Thymus (tissue), 11 donors: ENCODE data around the gene MEGF8. TPM values are rescaled to one million over a fixed set of nuclear protein-coding genes. Genes with fewer than 3 reads are reported as not detected.
A peak's percentile ranks its signal among the peaks of the same experiment; 100 is the strongest.

Source experiments
- DNase-seq, 9 donors: peaks; one replicate each; pipeline ENCODE4 v3.0.0-alpha.2; 2013; ENCODE audit warnings: low spot score in 9 of 9, low read depth in 6 of 9, missing footprints in 1 of 9
- H3K27ac ChIP-seq, 2 donors: one replicate each; pipeline ENCODE4 v1.5.1; 2013; ENCODE audit warnings: control low read depth in 1 of 2, low read depth in 1 of 2, low read length in 1 of 2, mild to moderate bottlenecking in 1 of 2, moderate library complexity in 1 of 2
- H3K27me3 ChIP-seq, 2 donors: one replicate each; pipeline ENCODE4 v1.5.1; 2013; ENCODE audit warnings: low read length in 1 of 2; ENCODE audit not compliant: control insufficient read depth in 2 of 2, insufficient read depth in 1 of 2
- H3K36me3 ChIP-seq, 2 donors: one replicate each; pipeline ENCODE4 v1.5.1; 2013; ENCODE audit warnings: low read length in 1 of 2, mild to moderate bottlenecking in 1 of 2, moderate library complexity in 1 of 2; ENCODE audit not compliant: control insufficient read depth in 2 of 2, insufficient read depth in 2 of 2
- H3K4me1 ChIP-seq, 2 donors: one replicate each; pipeline ENCODE4 v1.5.1; 2013; ENCODE audit warnings: low read length in 2 of 2; ENCODE audit not compliant: control insufficient read depth in 2 of 2, insufficient read depth in 2 of 2
- H3K4me3 ChIP-seq, 2 donors: one replicate each; pipeline ENCODE4 v1.5.1; 2013; ENCODE audit warnings: low read length in 2 of 2, control low read depth in 1 of 2, mild to moderate bottlenecking in 1 of 2
- H3K9me3 ChIP-seq, 2 donors: one replicate each; pipeline ENCODE4 v1.5.1; 2013; ENCODE audit warnings: low read length in 1 of 2, mild to moderate bottlenecking in 1 of 2; ENCODE audit not compliant: control insufficient read depth in 2 of 2, insufficient read depth in 1 of 2
- WGBS: extraction: QIAGEN DNeasy Blood & Tissue Kit; methylation state at CpG from one replicate; pipeline ENCODE4 v1.1.7; 2013; 5-methylcytosine and 5-hydroxymethylcytosine counted together
- polyA plus RNA-seq: library from polyadenylated mRNA; stranded (reverse); fragments of 200-250 nt; gene quantifications from one replicate; pipeline ENCODE4 v1.2.3, GENCODE V29; 2013
- total RNA-seq: library from RNA; stranded (reverse); fragments of 120-200 nt; gene quantifications from one replicate; pipeline ENCODE4 v1.2.4, GENCODE V29; 2013
- donor health status: healthy.

MEGF8 gene
- total and polyA plus RNA-seq, 2 donors = 2.7 to 5.5 TPM

DNA sequence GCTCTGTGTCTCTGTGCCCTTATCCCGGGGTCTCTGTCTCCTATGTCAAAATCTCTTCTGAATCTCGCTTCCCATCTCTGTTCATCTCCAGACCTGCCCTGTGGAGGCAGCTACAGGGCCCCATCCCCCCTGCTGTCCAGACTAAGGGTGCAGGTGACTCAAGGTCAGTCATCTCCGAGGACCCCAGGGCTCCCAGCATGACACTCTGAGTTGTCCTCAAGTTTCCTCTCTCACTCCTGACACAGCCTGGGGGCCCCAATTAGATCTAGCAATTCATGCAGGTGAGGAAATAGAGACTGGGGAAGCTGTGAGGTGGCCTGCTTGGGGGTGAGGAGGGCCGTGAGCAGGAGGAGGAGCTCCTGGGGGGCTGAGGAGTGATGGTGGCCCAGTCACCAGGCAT lies 66.7 kb downstream of the MEGF8 start:
- no peak for DNase-seq
- Histone ChIP-seq H3K27ac (no peak overlapping the region), H3K9me3 (peaks cover 0 to 1% of the 10 kb centered on the region in 2 donors), H3K4me1 (peaks cover 7 to 8% of the 10 kb centered on the region in 2 donors), H3K36me3 (no peaks in the 10 kb centered on the region), H3K4me3 (no peak overlapping the region), H3K27me3 (peaks cover 13 to 58% of the 10 kb centered on the region in 2 donors)
- WGBS = 78% methylated on average over 4 of the region's 4 CpGs

DNA sequence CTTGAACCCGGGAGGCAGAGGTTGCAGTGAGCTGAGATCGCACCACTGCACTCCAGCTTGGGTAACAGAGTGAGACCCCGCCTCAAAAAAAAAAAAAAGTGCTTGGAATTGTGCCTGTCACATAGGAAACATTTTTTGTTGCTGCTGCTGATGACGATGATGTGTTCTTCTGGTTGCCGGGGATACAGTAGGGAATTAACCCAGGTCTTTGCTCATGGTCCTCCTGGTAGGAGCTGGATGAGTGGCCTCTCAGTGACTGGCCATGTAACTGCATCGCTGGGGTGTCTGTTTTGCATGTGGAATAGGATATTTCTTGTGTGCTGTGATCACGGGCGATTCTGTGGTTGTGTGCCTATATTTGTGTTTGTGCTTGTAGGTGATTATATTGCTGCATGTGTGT lies 69.3 kb downstream of the MEGF8 start:
- Histone ChIP-seq H3K27ac (no peak overlapping the region), H3K27me3 (peaks cover 8 to 40% of the 10 kb centered on the region in 2 donors), H3K36me3 (no peaks in the 10 kb centered on the region), H3K9me3 (no peaks in the 10 kb centered on the region), H3K4me3 (no peak overlapping the region), H3K4me1 (peaks cover 13 to 15% of the 10 kb centered on the region in 2 donors)
- DNase-seq = no peak
- 98% methylated on average over 8 of the region's 8 CpGs for WGBS

DNA sequence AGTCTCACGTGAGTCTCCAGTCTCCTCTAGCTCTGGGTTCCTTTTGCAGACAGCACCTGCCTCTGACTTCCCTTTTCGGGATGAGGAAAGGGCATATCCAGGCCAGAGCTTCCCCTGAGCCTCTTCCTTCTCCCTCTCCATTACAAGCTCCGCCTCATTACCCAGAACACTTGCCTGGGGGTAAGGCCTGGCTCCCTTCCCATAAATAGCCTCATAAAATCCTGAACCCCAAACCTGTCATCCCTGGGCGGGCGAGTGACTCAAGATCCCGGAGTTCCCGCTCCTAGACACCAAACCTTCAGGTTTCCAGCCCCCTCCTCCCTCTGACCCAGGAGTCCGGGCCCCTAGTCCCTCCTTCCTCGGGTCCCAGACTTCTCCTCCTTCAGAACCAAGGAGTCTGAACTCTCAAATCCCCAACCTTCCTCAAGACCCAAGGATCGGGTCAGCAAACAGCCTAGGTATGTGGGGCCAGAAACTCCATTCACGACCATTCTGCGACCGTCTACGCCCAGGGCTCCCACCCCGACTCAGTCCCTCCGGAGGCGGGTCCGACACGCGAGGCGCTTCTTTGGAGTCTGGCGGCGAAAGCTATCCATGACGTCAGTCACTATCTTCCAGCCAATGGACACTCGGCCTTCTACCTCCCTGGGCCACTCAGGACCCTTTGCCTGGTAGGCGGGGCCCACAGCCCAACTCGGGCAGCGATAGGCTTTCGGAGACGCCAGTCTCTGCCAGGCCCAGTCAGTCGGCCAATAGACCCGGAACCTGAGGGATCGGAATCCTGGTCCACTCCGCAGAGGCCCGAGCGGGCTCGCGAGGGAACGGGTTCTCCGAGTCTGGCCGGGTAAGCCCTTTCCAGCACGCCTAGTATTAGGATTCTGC lies 71.2 kb downstream of the MEGF8 start:
- DNase-seq = peak; percentile 77 to 92 (median 84)
- Histone ChIP-seq H3K27ac (peak overlapping the region; percentile 31 to 52), H3K36me3 (no peaks in the 10 kb centered on the region), H3K4me3 (peak overlapping the region; percentile 53 to 61), H3K9me3 (no peaks in the 10 kb centered on the region), H3K4me1 (peaks cover 13 to 20% of the 10 kb centered on the region in 2 donors), H3K27me3 (peaks cover 3 to 29% of the 10 kb centered on the region in 2 donors)
- 4% methylated on average over 42 of the region's 42 CpGs for WGBS

DNA sequence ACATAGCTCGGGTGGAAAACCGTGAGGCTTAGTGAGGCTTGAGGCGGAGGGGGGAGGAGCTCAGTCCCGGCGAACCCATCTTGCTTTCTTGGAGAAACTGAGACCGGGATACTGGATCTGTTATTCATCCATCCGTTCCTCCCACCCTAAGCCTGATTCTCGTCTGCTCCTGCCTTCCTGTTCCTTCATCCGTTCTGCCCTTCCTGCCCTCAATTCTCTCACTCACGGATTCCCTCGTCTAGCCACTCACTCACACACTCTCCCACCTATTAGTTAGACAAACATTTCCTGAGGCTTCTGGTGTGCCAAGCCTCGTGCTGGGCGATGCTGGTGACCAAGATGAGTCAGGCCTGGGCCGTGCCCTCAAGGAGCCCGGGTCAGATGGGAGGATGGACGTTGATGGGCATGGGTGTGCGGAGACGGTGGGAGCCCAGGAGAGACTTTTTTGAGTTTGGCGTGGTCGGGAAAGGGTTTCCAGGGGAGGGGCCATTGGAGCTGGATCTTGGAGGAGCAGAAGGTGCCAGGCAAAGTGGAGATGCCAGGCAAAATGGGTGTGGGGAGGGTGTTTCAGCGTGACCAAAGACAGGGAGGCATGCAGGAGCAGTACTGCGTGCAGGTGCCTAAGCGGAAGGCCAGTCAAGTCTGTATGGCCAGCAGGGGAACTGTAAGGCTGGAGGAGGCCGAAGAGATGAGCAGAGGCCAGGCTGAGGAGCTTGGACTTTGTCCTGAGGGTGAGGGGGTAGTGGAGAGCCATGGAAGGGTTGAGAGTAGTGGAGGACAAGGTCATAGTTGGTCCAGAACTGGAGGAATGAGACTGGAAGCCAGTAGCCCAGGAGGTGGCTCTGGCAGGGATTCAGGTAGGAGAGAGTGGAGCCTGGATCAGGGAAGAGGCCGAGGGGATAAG lies 72.1 kb downstream of the MEGF8 start:
- H3K4me3 ChIP-seq = peak overlapping the region; percentile 53 to 61
- H3K36me3 ChIP-seq = no peaks in the 10 kb centered on the region
- 30% methylated on average over 25 of the region's 25 CpGs for WGBS
- no peak for DNase-seq
- peak overlapping the region in 1 of 2 donors; percentile 31 for H3K27ac ChIP-seq
- peaks cover 16 to 26% of the 10 kb centered on the region in 2 donors for H3K4me1 ChIP-seq
- H3K9me3 ChIP-seq = no peaks in the 10 kb centered on the region
- H3K27me3 ChIP-seq = peaks cover 5 to 30% of the 10 kb centered on the region in 2 donors

DNA sequence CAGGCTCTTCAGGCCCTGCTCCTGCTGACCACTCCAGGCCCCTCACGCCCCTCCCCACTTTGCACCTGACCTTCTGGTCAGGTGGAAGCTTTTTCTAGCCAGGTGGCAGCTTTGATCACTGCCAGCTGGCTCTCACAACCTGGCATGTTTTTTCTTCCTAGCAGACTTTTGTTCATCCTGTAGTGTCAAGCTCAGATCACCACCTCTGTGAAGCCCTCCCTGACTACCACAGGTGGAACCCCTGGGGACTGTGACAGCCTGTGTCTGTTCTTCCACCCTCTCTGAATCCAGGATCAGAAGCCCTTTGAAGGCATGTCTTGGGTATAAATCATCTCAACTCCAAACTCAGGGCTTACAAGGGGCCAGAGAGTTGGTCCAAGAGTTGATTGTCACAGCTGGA lies 75.0 kb downstream of the MEGF8 start:
- DNase-seq = no peak
- Histone ChIP-seq H3K27ac (no peak overlapping the region), H3K27me3 (peaks cover 5 to 28% of the 10 kb centered on the region in 2 donors), H3K4me1 (peaks cover 16 to 26% of the 10 kb centered on the region in 2 donors), H3K4me3 (no peak overlapping the region), H3K9me3 (no peaks in the 10 kb centered on the region), H3K36me3 (peaks cover 6 to 15% of the 10 kb centered on the region in 2 donors)
- WGBS = 100% methylated on average over 1 of the region's 1 CpG

DNA sequence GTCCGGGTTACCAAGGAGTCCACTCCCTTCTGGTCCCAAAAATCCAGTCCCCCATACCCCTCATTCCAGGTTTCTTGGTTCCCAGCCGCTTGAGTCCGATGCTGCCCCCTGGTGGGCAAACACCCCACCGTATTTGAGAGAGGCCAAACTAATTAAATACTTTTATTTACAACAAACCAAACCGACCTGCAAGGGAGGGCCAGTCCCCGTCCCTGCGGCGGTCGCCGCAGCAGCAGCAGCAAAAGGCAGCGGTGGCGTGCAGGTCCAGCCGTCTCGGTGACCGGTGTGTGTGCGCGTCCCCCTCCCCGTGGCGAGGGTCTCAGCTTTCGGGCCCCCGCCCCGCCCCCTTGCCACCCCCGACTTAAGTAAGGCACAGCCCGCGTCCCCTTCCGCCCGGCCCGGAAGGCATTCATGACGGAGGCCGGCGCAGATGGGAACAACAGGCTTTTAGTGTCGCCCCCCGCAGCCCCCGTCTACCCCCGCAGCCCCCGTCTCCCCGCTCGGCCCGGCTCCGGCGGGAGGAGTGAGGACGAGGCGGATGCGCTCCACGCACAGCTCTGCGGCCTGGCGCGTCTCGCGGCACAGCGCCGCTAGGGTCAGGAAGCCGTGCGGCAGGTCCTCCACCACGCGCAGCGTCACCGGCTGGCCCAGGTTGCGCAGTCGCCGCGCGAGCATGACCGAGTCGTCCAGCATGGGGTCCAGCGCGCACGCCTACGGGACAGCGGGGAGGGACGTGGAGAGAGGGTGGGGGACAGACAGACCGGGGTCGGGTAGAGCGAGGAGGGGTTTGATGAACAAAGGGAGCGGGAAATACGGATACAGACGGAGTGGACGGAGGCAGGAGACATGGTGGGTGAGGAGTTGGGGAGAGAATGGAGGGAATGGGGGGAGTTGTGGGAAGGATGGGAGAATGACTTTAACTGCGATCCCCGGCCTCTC lies 76.2 kb downstream of the MEGF8 start:
- DNase-seq = peak in 6 of 9 donors; percentile 38 to 76 (median 54)
- H3K4me1 ChIP-seq = peaks cover 12 to 21% of the 10 kb centered on the region in 2 donors
- peaks cover 5 to 27% of the 10 kb centered on the region in 2 donors for H3K27me3 ChIP-seq
- WGBS = 3% methylated on average over 80 of the region's 80 CpGs
- H3K36me3 ChIP-seq = peaks cover 18 to 27% of the 10 kb centered on the region in 2 donors
- peak overlapping the region in 1 of 2 donors; percentile 3 for H3K27ac ChIP-seq
- H3K4me3 ChIP-seq = peak overlapping the region; percentile 30 to 54
- H3K9me3 ChIP-seq = no peaks in the 10 kb centered on the region

DNA sequence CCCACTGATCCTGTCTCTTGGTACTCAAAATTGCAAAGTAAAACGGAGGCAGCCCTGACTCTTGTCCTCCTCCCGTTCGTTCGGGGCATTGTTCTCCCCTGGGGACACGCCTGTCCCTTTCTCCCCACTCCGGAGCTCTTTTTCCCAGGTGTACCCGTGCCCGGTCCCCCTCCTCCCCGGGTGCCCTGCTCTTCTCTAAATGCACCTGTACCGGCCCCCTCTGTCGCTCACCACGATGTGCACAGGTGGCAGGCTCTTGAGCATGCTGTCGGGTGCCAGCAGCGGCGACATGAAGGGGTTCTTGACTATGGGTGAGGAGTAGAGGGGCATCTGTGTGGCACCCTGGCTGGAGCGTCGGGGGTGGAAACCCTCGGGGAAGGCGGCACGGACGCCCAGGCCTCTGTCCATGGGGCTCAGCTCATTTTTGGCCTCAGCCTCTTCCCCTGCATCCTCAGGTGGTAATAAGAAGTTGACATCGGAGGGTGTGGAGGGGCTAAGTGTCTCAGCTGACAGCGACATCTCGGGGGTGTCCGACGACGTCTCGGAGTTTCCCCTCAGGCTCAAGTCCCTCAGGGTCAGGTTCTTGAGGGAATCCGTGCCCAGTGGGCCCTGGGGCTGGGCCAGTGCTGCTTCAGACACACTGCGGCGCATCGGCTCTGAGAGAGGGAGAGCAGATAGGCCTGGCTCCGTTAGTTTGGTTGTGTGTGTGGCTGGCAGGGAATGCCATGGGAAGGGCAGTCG lies 77.1 kb downstream of the MEGF8 start:
- Histone ChIP-seq H3K27me3 (peaks cover 5 to 23% of the 10 kb centered on the region in 2 donors), H3K4me3 (no peak overlapping the region), H3K36me3 (peaks cover 24 to 37% of the 10 kb centered on the region in 2 donors), H3K4me1 (peaks cover 6 to 16% of the 10 kb centered on the region in 2 donors), H3K27ac (no peak overlapping the region), H3K9me3 (no peaks in the 10 kb centered on the region)
- no peak for DNase-seq
- 82% methylated on average over 34 of the region's 34 CpGs for WGBS

DNA sequence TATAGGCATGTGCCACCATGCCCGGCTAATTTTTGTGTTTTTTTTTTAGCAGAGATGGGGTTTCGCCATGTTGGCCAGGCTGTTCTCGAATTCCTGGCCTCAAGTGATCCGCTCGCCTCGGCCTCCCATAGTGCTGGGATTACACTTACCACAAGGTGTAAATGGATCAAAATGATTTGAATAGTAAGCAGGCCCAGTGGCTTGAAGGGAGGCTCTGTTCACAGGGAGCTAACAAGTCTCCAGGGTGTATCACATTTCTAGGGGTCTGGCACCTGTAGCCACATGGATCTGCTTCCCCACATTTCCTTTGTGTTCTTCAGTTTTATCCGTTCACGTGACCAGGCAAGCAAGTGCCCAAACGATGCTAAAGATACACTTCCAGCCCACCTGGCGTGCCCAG lies 78.2 kb downstream of the MEGF8 start:
- Histone ChIP-seq H3K9me3 (no peaks in the 10 kb centered on the region), H3K27me3 (peaks cover 5 to 20% of the 10 kb centered on the region in 2 donors), H3K4me1 (peaks cover 4 to 11% of the 10 kb centered on the region in 2 donors), H3K27ac (no peak overlapping the region), H3K4me3 (no peak overlapping the region), H3K36me3 (peaks cover 32 to 43% of the 10 kb centered on the region in 2 donors)
- DNase-seq = no peak
- WGBS = 96% methylated on average over 10 of the region's 10 CpGs
